ENCODE data around the gene MORC2. TPM values are rescaled to one million over a fixed set of nuclear protein-coding genes. Genes with fewer than 3 reads are reported as not detected.

Gene MORC2
- 10 to 100 TPM; 11.4 to 12.0 TPM for total RNA-seq
- polyA plus RNA-seq, result 1 to 10 TPM; 4.2 to 8.3 TPM

DNA sequence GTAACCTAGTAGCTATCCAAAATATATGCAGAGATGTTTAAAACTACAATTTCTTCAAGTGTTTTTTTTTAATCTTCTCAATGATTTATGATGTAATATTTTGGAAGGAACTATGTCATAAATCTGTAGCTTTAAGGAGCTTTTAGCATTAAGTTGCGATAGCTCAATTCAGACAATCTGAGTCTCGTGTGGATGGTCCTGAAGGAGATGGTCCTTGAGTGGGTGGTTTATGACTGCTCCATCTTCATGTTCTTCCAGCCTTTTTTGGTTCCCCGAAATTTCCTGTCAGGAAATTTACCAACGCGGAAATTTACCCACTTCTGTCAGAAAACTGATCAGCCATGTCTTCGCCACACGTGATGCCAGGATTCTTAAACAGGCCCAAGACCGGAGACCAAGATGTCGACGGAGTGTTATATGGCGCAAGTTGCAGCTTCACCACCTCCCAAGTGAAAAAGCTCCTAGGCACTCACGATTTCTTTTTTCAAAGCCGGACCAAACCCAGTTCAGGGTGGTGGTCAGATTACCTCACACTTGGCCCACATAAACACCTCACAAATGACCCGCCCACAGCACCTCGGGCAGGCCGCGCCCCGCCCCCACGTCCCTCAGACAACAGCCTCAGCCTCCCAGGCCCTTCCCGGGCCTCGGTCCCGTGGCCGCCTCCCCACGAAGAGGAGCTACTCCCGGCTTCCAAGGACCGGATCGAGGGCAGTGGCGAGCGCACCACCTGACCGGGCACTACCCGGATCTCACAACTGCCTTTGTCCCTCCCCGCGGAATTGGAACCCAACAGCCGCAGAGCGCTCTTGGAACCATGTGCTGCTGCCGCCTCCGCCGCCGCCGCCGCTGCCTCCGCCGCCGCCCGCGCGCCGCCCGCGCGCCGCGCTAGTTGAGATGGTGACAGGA lies at the start of gene MORC2:
MORC2 (minus strand) TSS at position 760 of the 909 bp plus-strand sequence. CDS start 885 bp downstream, outside the sequence.
- WGBS, result 18% methylated on average over 53 of the region's 53 CpGs
- Histone ChIP-seq H3K27me3 (ENCODE audit: control insufficient read depth in 4 of 4, insufficient read depth in 4 of 4, low read length in 3 of 4) (no peaks in the 10 kb centered on the region), H3K27ac (ENCODE audit: low read depth in 1 of 2, low read length in 2 of 2) (peak within 1 kb of the TSS; percentile 82 to 87), H3K9ac (ENCODE audit: low read depth in 1 of 2, low read length in 2 of 2) (peak within 1 kb of the TSS; percentile 56 to 72), H3K4me1 (ENCODE audit: control insufficient read depth in 4 of 4, insufficient read depth in 4 of 4, low read length in 3 of 4) (peaks cover 3 to 26% (median 18%) of the 10 kb centered on the region in 4 donors), H3K36me3 (ENCODE audit: control insufficient read depth in 4 of 4, insufficient read depth in 3 of 4, low read depth in 1 of 4, low read length in 3 of 4) (peaks cover 4 to 20% (median 18%) of the 10 kb centered on the region in 4 donors), H3K4me3 (ENCODE audit: low read depth in 1 of 3, low read length in 3 of 3) (peak within 1 kb of the TSS; percentile 86 to 96 (median 86)), H3K9me3 (ENCODE audit: control insufficient read depth in 4 of 4, low read length in 3 of 4) (peaks cover 0 to 4% (median 0%) of the 10 kb centered on the region in 4 donors)
- peak; percentile 85 for DNase-seq (ENCODE audit: low spot score)
- TF ChIP-seq HNF4A (conservative IDR thresholded peaks at IDR 0.05), result no peak
- no peak for TF ChIP-seq YY1 (IDR thresholded peaks at IDR 0.05)
- no peak for TF ChIP-seq ZBTB33 (IDR thresholded peaks at IDR 0.05)
- TF ChIP-seq, protein P1, sequence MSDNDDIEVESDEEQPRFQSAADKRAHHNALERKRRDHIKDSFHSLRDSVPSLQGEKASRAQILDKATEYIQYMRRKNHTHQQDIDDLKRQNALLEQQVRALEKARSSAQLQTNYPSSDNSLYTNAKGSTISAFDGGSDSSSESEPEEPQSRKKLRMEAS (IDR thresholded peaks at IDR 0.05), result no peak
- TF ChIP-seq, protein P2, sequence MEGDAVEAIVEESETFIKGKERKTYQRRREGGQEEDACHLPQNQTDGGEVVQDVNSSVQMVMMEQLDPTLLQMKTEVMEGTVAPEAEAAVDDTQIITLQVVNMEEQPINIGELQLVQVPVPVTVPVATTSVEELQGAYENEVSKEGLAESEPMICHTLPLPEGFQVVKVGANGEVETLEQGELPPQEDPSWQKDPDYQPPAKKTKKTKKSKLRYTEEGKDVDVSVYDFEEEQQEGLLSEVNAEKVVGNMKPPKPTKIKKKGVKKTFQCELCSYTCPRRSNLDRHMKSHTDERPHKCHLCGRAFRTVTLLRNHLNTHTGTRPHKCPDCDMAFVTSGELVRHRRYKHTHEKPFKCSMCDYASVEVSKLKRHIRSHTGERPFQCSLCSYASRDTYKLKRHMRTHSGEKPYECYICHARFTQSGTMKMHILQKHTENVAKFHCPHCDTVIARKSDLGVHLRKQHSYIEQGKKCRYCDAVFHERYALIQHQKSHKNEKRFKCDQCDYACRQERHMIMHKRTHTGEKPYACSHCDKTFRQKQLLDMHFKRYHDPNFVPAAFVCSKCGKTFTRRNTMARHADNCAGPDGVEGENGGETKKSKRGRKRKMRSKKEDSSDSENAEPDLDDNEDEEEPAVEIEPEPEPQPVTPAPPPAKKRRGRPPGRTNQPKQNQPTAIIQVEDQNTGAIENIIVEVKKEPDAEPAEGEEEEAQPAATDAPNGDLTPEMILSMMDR (IDR thresholded peaks at IDR 0.05; ENCODE audit: low read depth, low read length, missing input control), result no peak
- TF ChIP-seq NR2F2 (IDR thresholded peaks at IDR 0.05), result no peak
- no peak for TF ChIP-seq SP1 (IDR thresholded peaks at IDR 0.05)
- TF ChIP-seq TAF1 (conservative IDR thresholded peaks at IDR 0.05), result no peak
- no peak for TF ChIP-seq HNF4G (IDR thresholded peaks at IDR 0.05)
- TF ChIP-seq EGR1 (IDR thresholded peaks at IDR 0.05; ENCODE audit: low read depth in 2 of 2), result no peak
- TF ChIP-seq, protein P3, sequence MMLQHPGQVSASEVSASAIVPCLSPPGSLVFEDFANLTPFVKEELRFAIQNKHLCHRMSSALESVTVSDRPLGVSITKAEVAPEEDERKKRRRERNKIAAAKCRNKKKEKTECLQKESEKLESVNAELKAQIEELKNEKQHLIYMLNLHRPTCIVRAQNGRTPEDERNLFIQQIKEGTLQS (IDR thresholded peaks at IDR 0.05), result no peak
- TF ChIP-seq JUND (IDR thresholded peaks at IDR 0.05), result no peak
- TF ChIP-seq RXRA (IDR thresholded peaks at IDR 0.05), result no peak
- no peak for TF ChIP-seq FOXA2 (IDR thresholded peaks at IDR 0.05)
- TF ChIP-seq REST (IDR thresholded peaks at IDR 0.05), result no peak
- TF ChIP-seq FOXA1 (IDR thresholded peaks at IDR 0.05), result no peak
- TF ChIP-seq GABPA (IDR thresholded peaks at IDR 0.05 in 1 of 2, conservative IDR thresholded peaks at IDR 0.05 in 1 of 2), result no peak
- no peak for TF ChIP-seq RAD21 (IDR thresholded peaks at IDR 0.05)
